HL-60 (cell line): ENCODE measurements around the gene TRIM47.

Source experiments
- DNase-seq, 2 experiments: peaks; one replicate each; pipeline ENCODE4 v3.0.0-alpha.2; 2010 to 2020; ENCODE audit warnings: low read depth in 1 of 2, low spot score in 1 of 2
- H3K27ac ChIP-seq: fragments of 250-450 bp; sonication (Bioruptor Pico); replicated peaks from 2 replicates; pipeline ENCODE4 v1.5.1; 2020; ENCODE audit warnings: mild to moderate bottlenecking, moderate library complexity
- H3K27me3 ChIP-seq: fragments of 250-450 bp; sonication (Bioruptor Pico); 2 replicates; pipeline ENCODE4 v1.5.1; 2021; ENCODE audit warnings: mild to moderate bottlenecking, moderate library complexity; ENCODE audit not compliant: insufficient read depth, poor library complexity, severe bottlenecking
- H3K4me3 ChIP-seq: replicated peaks from 2 replicates; pipeline ENCODE4 v1.5.1; 2011; ENCODE audit warnings: mild to moderate bottlenecking, control low read depth, low read length; ENCODE audit not compliant: insufficient read depth
- CTCF ChIP-seq: IDR thresholded peaks from one replicate; pipeline ENCODE4 v1.5.1; 2011; ENCODE audit warnings: low read length, control low read depth, inconsistent platforms; ENCODE audit not compliant: insufficient read depth
- GABPA ChIP-seq: IDR thresholded peaks from 2 replicates; pipeline ENCODE4 v1.6.1; 2012; ENCODE audit warnings: low read depth
- POLR2AphosphoS5 ChIP-seq: IDR thresholded peaks from 2 replicates; pipeline ENCODE4 v1.6.1; 2012; ENCODE audit warnings: low read depth
- REST ChIP-seq: IDR thresholded peaks from 2 replicates; pipeline ENCODE4 v1.6.1; 2012; ENCODE audit warnings: low read depth; ENCODE audit not compliant: insufficient replicate concordance
- SPI1 ChIP-seq: IDR thresholded peaks from 2 replicates; pipeline ENCODE4 v1.6.1; 2012; ENCODE audit warnings: low read depth, mild to moderate bottlenecking, borderline replicate concordance

TRIM47 gene

GRCh38 chr17:75844530-75845057 lies 33.8 kb downstream of the TRIM47 start:
- no peak for DNase-seq
- Histone ChIP-seq H3K27ac (peak overlapping the region; percentile 94), H3K27me3 (no peaks in the 10 kb centered on the region), H3K4me3 (peak overlapping the region; percentile 81)
- TF ChIP-seq REST: no peak

GRCh38 chr17:75843577-75844529 lies 34.5 kb downstream of the TRIM47 start, which contains the start of gene UNC13D:
UNC13D (minus strand) TSS chr17:75844404; CDS start chr17:75844337, 67 bp downstream.
- no peaks in the 10 kb centered on the region for H3K27me3 ChIP-seq
- TF ChIP-seq POLR2AphosphoS5 (peak; percentile 80), REST (peak; percentile 54), SPI1 (peak; percentile 75; the same call in 1 of the 2 replicates), CTCF (no peak)
- peak within 1 kb of the TSS; percentile 81 for H3K4me3 ChIP-seq
- H3K27ac ChIP-seq: peak within 1 kb of the TSS; percentile 94
- DNase-seq: peak; percentile 84 to 93

GRCh38 chr17:75842963-75843576 lies 35.3 kb downstream of the TRIM47 start:
- Histone ChIP-seq H3K4me3 (peak overlapping the region; percentile 81), H3K27me3 (no peaks in the 10 kb centered on the region), H3K27ac (peak overlapping the region; percentile 94)
- TF ChIP-seq SPI1 (no peak), GABPA (no peak), POLR2AphosphoS5 (no peak), CTCF (no peak), REST (no peak)
- DNase-seq: no peak
